ENCODE data around the gene FCHSD1.

The FCHSD1 gene

GRCh38 chr5:141598391-141599345, 52.5 kb downstream of the FCHSD1 start:
- TF ChIP-seq PPARA (CRISPR knock-in tag; IDR thresholded peaks at IDR 0.05; ENCODE audit: borderline replicate concordance) (no peak), ISL1 (CRISPR knock-in tag; IDR thresholded peaks at IDR 0.05) (peak; percentile 54), ESRRG (CRISPR knock-in tag; IDR thresholded peaks at IDR 0.05) (no peak), BACH2 (CRISPR knock-in tag; IDR thresholded peaks at IDR 0.05; ENCODE audit: borderline replicate concordance) (no peak), PATZ1 (CRISPR knock-in tag; IDR thresholded peaks at IDR 0.05; ENCODE audit: borderline replicate concordance) (no peak)
- TF ChIP-seq, protein P1, sequence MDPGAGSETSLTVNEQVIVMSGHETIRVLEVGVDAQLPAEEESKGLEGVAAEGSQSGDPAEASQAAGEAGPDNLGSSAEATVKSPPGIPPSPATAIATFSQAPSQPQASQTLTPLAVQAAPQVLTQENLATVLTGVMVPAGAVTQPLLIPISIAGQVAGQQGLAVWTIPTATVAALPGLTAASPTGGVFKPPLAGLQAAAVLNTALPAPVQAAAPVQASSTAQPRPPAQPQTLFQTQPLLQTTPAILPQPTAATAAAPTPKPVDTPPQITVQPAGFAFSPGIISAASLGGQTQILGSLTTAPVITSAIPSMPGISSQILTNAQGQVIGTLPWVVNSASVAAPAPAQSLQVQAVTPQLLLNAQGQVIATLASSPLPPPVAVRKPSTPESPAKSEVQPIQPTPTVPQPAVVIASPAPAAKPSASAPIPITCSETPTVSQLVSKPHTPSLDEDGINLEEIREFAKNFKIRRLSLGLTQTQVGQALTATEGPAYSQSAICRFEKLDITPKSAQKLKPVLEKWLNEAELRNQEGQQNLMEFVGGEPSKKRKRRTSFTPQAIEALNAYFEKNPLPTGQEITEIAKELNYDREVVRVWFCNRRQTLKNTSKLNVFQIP (CRISPR knock-in tag; IDR thresholded peaks at IDR 0.05; ENCODE audit: borderline replicate concordance, low read depth), result no peak
- ATAC-seq, result peak; percentile 67

DNA sequence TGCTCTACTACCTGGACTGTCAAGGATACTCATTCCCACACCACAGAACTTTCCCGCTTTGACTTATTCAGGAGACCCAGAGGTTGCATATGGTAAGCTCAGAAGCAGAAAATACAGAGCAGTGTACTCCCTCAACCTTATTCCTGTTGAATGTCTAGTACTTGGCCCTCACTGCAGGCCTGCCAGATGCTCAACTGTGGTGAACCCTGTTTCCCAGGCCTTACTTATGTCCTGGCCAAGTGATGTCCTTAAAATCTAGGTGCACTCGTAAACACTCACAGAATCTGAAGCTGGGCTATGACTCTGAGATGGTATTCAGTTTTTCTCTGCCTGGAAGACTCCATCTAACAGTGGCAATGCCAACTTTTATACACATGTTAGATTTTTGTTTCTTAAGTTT, 53.4 kb downstream of the FCHSD1 start:
- ATAC-seq, result no peak
- TF ChIP-seq BACH2 (CRISPR knock-in tag; IDR thresholded peaks at IDR 0.05; ENCODE audit: borderline replicate concordance), result no peak
- TF ChIP-seq CSDC2 (CRISPR knock-in tag; IDR thresholded peaks at IDR 0.05), result no peak
- no peak for TF ChIP-seq TOX (CRISPR knock-in tag; IDR thresholded peaks at IDR 0.05; ENCODE audit: borderline replicate concordance)
- TF ChIP-seq TSHZ2 (CRISPR knock-in tag; IDR thresholded peaks at IDR 0.05), result no peak
- no peak for TF ChIP-seq ARNTL (CRISPR knock-in tag; IDR thresholded peaks at IDR 0.05; ENCODE audit: borderline replicate concordance, low read depth)
- no peak for TF ChIP-seq ISL1 (CRISPR knock-in tag; IDR thresholded peaks at IDR 0.05)
- no peak for TF ChIP-seq TCF4 (CRISPR knock-in tag; IDR thresholded peaks at IDR 0.05; ENCODE audit: borderline replicate concordance)
- no peak for TF ChIP-seq ZNF565 (CRISPR knock-in tag; conservative IDR thresholded peaks at IDR 0.05; ENCODE audit: low read depth)
- no peak for TF ChIP-seq SNAI2 (CRISPR knock-in tag; IDR thresholded peaks at IDR 0.05)
- no peak for TF ChIP-seq OSR1 (CRISPR knock-in tag; IDR thresholded peaks at IDR 0.05)
- TF ChIP-seq ESRRG (CRISPR knock-in tag; IDR thresholded peaks at IDR 0.05), result no peak
- no peak for TF ChIP-seq PPARA (CRISPR knock-in tag; IDR thresholded peaks at IDR 0.05; ENCODE audit: borderline replicate concordance)
- no peak for TF ChIP-seq ZFP3 (CRISPR knock-in tag; IDR thresholded peaks at IDR 0.05)
- TF ChIP-seq ZFP30 (CRISPR knock-in tag; IDR thresholded peaks at IDR 0.05), result no peak
- TF ChIP-seq ZNF8 (CRISPR knock-in tag; IDR thresholded peaks at IDR 0.05), result no peak
- no peak for TF ChIP-seq RARB (CRISPR knock-in tag; IDR thresholded peaks at IDR 0.05)
- TF ChIP-seq, protein P1 (CRISPR knock-in tag; IDR thresholded peaks at IDR 0.05; ENCODE audit: borderline replicate concordance, low read depth), result no peak

- TF ChIP-seq ZFP3 (CRISPR knock-in tag; IDR thresholded peaks at IDR 0.05), result no peak
- no peak for TF ChIP-seq SNAI2 (CRISPR knock-in tag; IDR thresholded peaks at IDR 0.05)
- no peak for TF ChIP-seq TCF4 (CRISPR knock-in tag; IDR thresholded peaks at IDR 0.05; ENCODE audit: borderline replicate concordance)
- TF ChIP-seq BACH2 (CRISPR knock-in tag; IDR thresholded peaks at IDR 0.05; ENCODE audit: borderline replicate concordance), result no peak
- no peak for TF ChIP-seq OSR1 (CRISPR knock-in tag; IDR thresholded peaks at IDR 0.05)
- TF ChIP-seq CSDC2 (CRISPR knock-in tag; IDR thresholded peaks at IDR 0.05), result no peak
- TF ChIP-seq, protein P1 (CRISPR knock-in tag; IDR thresholded peaks at IDR 0.05; ENCODE audit: borderline replicate concordance, low read depth), result no peak
- no peak for ATAC-seq
Observed at GRCh38 chr5:141597394-141597793, 53.8 kb downstream of the FCHSD1 start.

All from SK-N-SH treated with all-trans-retinoic acid at 6 μM for 48 hours (cell line).